Adrenal gland (tissue), 5 donors: ENCODE data around the gene HLF.

Source experiments
- CTCF ChIP-seq, 6 experiments: fragments of 450-650 bp in 4 of 6; fragments of 200-600 bp in 2 of 6; sonication (generic) in 1 of 6; IDR thresholded peaks; 1 replicate in 5 of 6; 2 replicates in 1 of 6; pipeline versions ENCODE4 v1.5.1 to v1.8.0; 2016 to 2021; ENCODE audit warnings: antibody characterized with exemption in 6 of 6, mild to moderate bottlenecking in 2 of 6, moderate library complexity in 1 of 6
- POLR2A ChIP-seq, 2 donors: fragments of 450-650 bp; IDR thresholded peaks; one replicate each; pipeline ENCODE4 v1.6.1; 2017; ENCODE audit warnings: antibody characterized with exemption in 2 of 2, mild to moderate bottlenecking in 2 of 2, moderate library complexity in 1 of 2
- donor health status: DM: no; HTN: no; CAD: no.

- TF ChIP-seq CTCF (IDR thresholded peaks at IDR 0.05), result no peak
- no peak for TF ChIP-seq POLR2A (IDR thresholded peaks at IDR 0.05)
Observed at GRCh38 chr17:55299890-55300289, 35.1 kb downstream of the HLF start.
